OCI-LY1 (cell line): Measurements from ENCODE around the gene TNFRSF6B.

Source experiments
- EZH2 ChIP-seq: fragments of 200-600 bp; sonication (generic), shearing (Covaris generic); IDR thresholded peaks from 2 replicates; pipeline ENCODE4 v1.8.0; 2017; ENCODE audit warnings: borderline replicate concordance, mixed run types, mild to moderate bottlenecking, antibody characterized with exemption, low read length, moderate library complexity, mixed read lengths
- TF ChIP-seq, protein P1 (sequence below): fragments of 200-600 bp; sonication (generic), shearing (Covaris generic); IDR thresholded peaks from 2 replicates; pipeline ENCODE4 v1.5.1; 2017; ENCODE audit warnings: mild to moderate bottlenecking, antibody characterized with exemption, low read length, moderate library complexity, mixed read lengths

DNA sequence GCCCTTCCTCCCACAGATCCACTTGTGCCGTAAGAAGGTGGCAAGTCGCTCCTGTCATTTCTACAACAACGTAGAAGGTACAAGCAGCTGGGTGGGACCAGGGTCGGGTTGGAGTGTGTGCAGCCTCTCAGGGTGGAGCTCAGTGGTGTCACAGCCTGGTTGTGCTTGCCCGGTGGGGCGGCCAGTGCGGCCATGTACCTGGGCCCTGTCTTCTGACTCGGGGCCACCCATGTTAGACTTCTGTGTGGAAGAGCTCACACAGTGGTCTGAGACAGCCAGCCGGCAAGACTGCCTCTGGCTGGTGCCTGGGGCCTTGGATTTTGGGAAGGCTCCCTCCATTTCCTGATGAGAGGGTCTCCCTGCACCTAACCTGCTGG lies 33.7 kb upstream of the TNFRSF6B start:
- TF ChIP-seq, protein P1, sequence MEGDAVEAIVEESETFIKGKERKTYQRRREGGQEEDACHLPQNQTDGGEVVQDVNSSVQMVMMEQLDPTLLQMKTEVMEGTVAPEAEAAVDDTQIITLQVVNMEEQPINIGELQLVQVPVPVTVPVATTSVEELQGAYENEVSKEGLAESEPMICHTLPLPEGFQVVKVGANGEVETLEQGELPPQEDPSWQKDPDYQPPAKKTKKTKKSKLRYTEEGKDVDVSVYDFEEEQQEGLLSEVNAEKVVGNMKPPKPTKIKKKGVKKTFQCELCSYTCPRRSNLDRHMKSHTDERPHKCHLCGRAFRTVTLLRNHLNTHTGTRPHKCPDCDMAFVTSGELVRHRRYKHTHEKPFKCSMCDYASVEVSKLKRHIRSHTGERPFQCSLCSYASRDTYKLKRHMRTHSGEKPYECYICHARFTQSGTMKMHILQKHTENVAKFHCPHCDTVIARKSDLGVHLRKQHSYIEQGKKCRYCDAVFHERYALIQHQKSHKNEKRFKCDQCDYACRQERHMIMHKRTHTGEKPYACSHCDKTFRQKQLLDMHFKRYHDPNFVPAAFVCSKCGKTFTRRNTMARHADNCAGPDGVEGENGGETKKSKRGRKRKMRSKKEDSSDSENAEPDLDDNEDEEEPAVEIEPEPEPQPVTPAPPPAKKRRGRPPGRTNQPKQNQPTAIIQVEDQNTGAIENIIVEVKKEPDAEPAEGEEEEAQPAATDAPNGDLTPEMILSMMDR, result no peak
- TF ChIP-seq EZH2, result no peak
